ENCODE results near the gene MAP3K13.

DNA sequence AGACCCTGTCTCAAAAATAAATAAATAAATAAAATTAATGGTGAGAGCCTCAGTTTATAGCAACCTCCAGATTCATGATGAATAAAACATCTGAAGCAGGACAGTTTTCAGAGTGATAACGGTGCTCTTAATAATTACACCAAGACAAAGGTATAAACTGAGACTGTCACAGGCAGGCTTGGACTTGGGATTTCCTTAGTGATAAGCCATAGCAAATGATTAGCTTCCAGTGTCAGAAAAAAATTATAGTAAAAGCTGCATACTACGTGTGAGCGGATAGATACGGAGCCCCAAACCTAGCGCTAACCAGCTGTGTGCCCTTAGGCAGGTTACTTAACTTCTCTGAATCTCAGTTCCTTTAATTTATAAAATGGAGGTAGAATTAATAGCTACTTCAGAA, 167.9 kb downstream of the MAP3K13 start:
- TF ChIP-seq POLR2AphosphoS5 (IDR thresholded peaks at IDR 0.05; ENCODE audit: borderline replicate concordance, low read depth, low read length): no peak
- no peak for TF ChIP-seq EZH2 (IDR thresholded peaks at IDR 0.05)
